ENCODE results near the gene ACYP2.
"Not testable (repeated sequence)": the region's sequence is repeated elsewhere in the genome, so short reads cannot be mapped to it uniquely, and the experiment has no call there.

ACYP2 gene

DNA sequence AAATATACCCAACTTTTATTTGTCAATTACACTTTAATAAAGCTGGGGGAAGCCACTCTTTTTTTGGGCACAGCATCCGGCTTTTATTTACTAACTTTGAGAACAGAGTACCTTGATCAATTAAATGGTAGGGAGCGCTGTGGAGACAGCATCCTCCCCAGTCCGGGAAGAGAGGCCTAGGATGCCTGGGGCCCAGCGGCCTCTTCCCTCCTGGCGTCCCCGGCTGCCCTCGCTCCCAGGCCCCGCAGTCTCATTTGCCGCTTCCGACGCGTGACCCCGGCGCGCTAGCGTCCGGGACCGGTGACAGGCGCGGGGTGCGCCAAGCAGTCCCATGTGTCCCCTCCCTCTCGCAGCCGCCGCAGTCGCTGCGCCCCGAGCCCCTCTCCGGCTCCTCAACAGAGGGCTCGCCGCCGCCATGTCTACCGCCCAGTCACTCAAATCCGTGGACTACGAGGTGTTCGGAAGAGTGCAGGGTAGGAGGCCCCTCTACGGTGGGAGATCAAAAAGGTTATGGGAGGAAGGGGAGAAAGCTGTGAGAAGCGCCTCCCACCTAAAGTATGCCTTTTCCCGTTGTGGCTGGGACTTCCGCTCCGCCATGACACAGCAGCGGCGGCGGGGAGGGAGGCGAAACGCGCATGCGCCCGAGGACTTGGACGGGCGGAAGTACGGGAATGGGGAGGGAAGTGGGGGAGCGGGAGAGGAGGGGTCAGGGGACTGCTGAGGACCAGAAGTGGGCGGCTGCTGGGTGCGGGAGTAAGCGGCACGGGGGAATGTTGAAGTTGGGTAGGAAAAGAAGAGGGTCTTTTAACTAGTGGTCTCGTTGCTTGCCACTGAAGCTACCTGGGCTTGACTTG is at the start of gene ACYP2:
Gene ACYP2, plus strand, starts transcription at position 332 of the 854 bp plus-strand sequence.
- Histone ChIP-seq H3K27ac (peak within 1 kb of the TSS; percentile 91), H3K36me3 (no peaks in the 10 kb centered on the region), H3K4me3 (ENCODE audit: low read depth, low read length) (peak within 1 kb of the TSS; percentile 77), H3K9me3 (ENCODE audit: severe bottlenecking) (peaks cover 10% of the 10 kb centered on the region), H3K27me3 (ENCODE audit: insufficient read depth, low read depth, severe bottlenecking) (no peaks in the 10 kb centered on the region)
- peak; percentile 27; the same call in 1 of the 2 replicates for TF ChIP-seq CTCF (IDR thresholded peaks at IDR 0.05; ENCODE audit: low read depth, low read length)
- peak; percentile 99 for DNase-seq

DNA sequence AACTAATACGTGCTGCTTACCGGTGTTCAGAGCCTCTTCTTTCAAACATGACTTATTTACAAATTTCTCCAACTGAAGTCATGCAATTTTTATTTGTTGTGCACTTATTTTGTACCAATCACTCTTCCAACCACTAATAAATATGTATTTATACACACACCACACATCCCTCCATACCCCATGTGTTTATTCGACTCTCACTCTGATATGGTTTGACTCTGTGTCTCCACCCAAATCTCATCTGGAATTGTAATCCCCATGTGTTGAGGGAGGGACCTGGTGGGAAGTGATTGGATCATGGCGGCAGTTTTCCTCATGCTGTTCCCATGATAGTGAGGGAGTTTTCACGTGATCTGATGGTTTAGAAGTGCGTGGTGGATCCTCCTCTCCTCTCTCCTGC is 49.5 kb upstream of the ACYP2 start:
- Histone ChIP-seq H3K36me3 (no peaks in the 10 kb centered on the region), H3K27ac (no peak overlapping the region), H3K27me3 (ENCODE audit: insufficient read depth, low read depth, severe bottlenecking) (no peaks in the 10 kb centered on the region), H3K4me3 (ENCODE audit: low read depth, low read length) (no peak overlapping the region), H3K9me3 (ENCODE audit: severe bottlenecking) (no peaks in the 10 kb centered on the region)
- TF ChIP-seq CTCF (IDR thresholded peaks at IDR 0.05; ENCODE audit: low read depth, low read length), result no peak
- DNase-seq, result no peak

GRCh38 chr2:54067851-54068375 is 47.5 kb upstream of the ACYP2 start:
- Histone ChIP-seq H3K9me3 (ENCODE audit: severe bottlenecking) (no peaks in the 10 kb centered on the region), H3K27ac (no peak overlapping the region), H3K36me3 (no peaks in the 10 kb centered on the region), H3K4me3 (ENCODE audit: low read depth, low read length) (no peak overlapping the region), H3K27me3 (ENCODE audit: insufficient read depth, low read depth, severe bottlenecking) (no peaks in the 10 kb centered on the region)
- DNase-seq, result peak; percentile 21
- no peak for TF ChIP-seq CTCF (IDR thresholded peaks at IDR 0.05; ENCODE audit: low read depth, low read length)

GRCh38 chr2:54072483-54072882 is 42.9 kb upstream of the ACYP2 start:
- not testable (repeated sequence) for H3K9me3 ChIP-seq (ENCODE audit: severe bottlenecking); DNase-seq; H3K4me3 ChIP-seq (ENCODE audit: low read depth, low read length); H3K36me3 ChIP-seq; H3K27ac ChIP-seq; H3K27me3 ChIP-seq (ENCODE audit: insufficient read depth, low read depth, severe bottlenecking)

DNA sequence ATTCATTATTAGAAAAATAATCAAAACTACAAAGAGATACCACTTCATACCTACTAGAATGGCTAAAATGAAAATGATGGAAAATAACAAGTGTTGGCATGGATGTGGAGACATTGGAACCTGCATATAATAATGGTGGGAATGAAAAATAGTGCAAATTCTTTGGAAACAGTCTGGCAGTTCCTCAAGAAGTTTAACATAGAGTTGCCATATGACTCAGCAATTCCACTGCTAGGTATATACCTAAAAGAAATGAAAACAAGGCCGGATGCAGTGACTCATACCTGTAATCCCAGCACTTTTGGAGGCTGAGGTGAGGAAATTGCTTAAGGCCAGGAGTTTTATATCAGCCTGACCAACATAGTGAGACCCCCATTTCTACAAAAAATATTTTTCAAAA is 41.6 kb upstream of the ACYP2 start:
- Histone ChIP-seq H3K9me3 (ENCODE audit: severe bottlenecking) (no peaks in the 10 kb centered on the region), H3K27ac (no peak overlapping the region), H3K36me3 (no peaks in the 10 kb centered on the region), H3K27me3 (ENCODE audit: insufficient read depth, low read depth, severe bottlenecking) (no peaks in the 10 kb centered on the region), H3K4me3 (ENCODE audit: low read depth, low read length) (no peak overlapping the region)
- no peak for TF ChIP-seq CTCF (IDR thresholded peaks at IDR 0.05; ENCODE audit: low read depth, low read length)
- no peak for DNase-seq

DNA sequence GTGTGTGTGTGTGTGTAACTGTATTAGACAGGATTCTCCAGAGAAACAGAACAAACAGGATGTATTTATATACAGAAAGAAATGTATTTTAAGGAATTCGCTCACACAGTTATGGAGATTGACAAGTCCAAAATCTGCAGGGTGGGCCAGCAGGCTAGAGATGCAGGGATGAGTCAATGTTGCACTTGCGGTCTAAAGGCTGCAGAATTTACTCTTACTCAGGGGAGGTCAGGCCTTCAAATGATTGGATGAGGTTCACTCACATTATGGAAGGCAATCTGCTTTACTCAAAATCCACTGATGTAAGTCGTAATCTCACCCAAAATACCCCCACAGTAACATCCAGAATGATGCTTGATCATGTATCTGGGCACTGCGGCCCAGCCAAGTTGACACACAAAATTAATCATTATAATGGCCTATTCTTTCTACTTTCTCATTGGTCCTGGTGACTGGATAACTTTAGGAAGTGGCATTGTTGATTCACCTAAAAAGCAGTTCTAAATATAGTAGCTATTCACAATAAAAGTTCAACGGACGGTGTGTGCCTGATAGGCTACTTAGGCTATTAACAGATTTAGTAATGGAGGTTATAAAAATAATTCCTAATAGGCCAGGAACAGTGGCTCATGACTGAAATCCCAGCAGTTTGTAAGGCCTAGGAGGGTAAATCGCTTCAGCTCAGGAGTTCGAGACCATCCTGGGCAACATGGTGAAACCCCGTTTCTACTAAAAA is 40.6 kb upstream of the ACYP2 start:
- Histone ChIP-seq H3K27ac (no peak overlapping the region), H3K27me3 (ENCODE audit: insufficient read depth, low read depth, severe bottlenecking) (no peaks in the 10 kb centered on the region), H3K9me3 (ENCODE audit: severe bottlenecking) (no peaks in the 10 kb centered on the region), H3K36me3 (no peaks in the 10 kb centered on the region), H3K4me3 (ENCODE audit: low read depth, low read length) (no peak overlapping the region)
- no peak for TF ChIP-seq CTCF (IDR thresholded peaks at IDR 0.05; ENCODE audit: low read depth, low read length)
- no peak for DNase-seq

Data from WERI-Rb-1 (cell line).